MM.1S (cell line): ENCODE measurements around the gene HSPA1A.

ENCODE experiments used
- DNase-seq: peaks from one replicate; pipeline ENCODE4 v3.0.0-alpha.2; 2015
- H2AFZ ChIP-seq: fragments of 300-600 bp; sonication (generic); 2 replicates; pipeline ENCODE4 v1.6.0; 2016; ENCODE audit warnings: antibody characterized with exemption, low read length
- H3F3A ChIP-seq: fragments of 300-600 bp; sonication (generic); 2 replicates; pipeline ENCODE4 v1.6.1; 2016; ENCODE audit warnings: mild to moderate bottlenecking, antibody characterized with exemption, low read length, moderate library complexity, mixed read lengths; ENCODE audit not compliant: insufficient read depth
- H3K27ac ChIP-seq: fragments of 300-600 bp; sonication (generic); 2 replicates; pipeline ENCODE4 v1.5.1; 2016; ENCODE audit warnings: mild to moderate bottlenecking, low read length
- H3K27me3 ChIP-seq: fragments of 300-600 bp; sonication (generic); replicated peaks from 2 replicates; pipeline ENCODE4 v1.6.0; 2016; ENCODE audit warnings: low read length; ENCODE audit not compliant: insufficient read depth
- H3K36me3 ChIP-seq: fragments of 300-600 bp; sonication (generic); replicated peaks from 2 replicates; pipeline ENCODE4 v1.6.1; 2016; ENCODE audit warnings: mild to moderate bottlenecking, low read length, mixed read lengths; ENCODE audit not compliant: insufficient read depth
- H3K4me1 ChIP-seq: fragments of 300-600 bp; sonication (generic); 2 replicates; pipeline ENCODE4 v1.6.1; 2016; ENCODE audit warnings: low read length, mixed read lengths
- H3K4me2 ChIP-seq: fragments of 300-600 bp; sonication (generic); 2 replicates; pipeline ENCODE4 v1.6.0; 2016; ENCODE audit warnings: low read depth, low read length
- H3K4me3 ChIP-seq: fragments of 300-600 bp; sonication (generic); 2 replicates; pipeline ENCODE4 v1.5.1; 2016; ENCODE audit warnings: low read length, mixed read lengths
- H3K79me2 ChIP-seq: fragments of 300-600 bp; sonication (generic); 2 replicates; pipeline ENCODE4 v1.6.1; 2016; ENCODE audit warnings: mixed run types, low read length, mixed read lengths
- H3K9ac ChIP-seq: fragments of 300-600 bp; sonication (generic); 2 replicates; pipeline ENCODE4 v1.6.1; 2016; ENCODE audit warnings: low read length, mixed read lengths
- H3K9me2 ChIP-seq: fragments of 300-600 bp; sonication (generic); replicated peaks from 2 replicates; pipeline ENCODE4 v1.6.1; 2016; ENCODE audit warnings: mild to moderate bottlenecking, low read length, mixed read lengths; ENCODE audit not compliant: insufficient read depth
- H3K9me3 ChIP-seq: fragments of 300-600 bp; sonication (generic); replicated peaks from 2 replicates; pipeline ENCODE4 v1.6.1; 2016; ENCODE audit warnings: mild to moderate bottlenecking, low read length, mixed read lengths; ENCODE audit not compliant: insufficient read depth
- H4K20me1 ChIP-seq: fragments of 300-600 bp; sonication (generic); 2 replicates; pipeline ENCODE4 v1.6.1; 2016; ENCODE audit warnings: mild to moderate bottlenecking, low read length, moderate library complexity, mixed read lengths; ENCODE audit not compliant: insufficient read depth
- EZH2 ChIP-seq: fragments of 300-600 bp; sonication (generic); optimal IDR thresholded peaks from 2 replicates; pipeline ENCODE3; 2017; ENCODE audit warnings: low read depth, mild to moderate bottlenecking, antibody characterized with exemption, low read length, mixed read lengths
- EZH2phosphoT487 ChIP-seq: fragments of 300-600 bp; sonication (generic); IDR thresholded peaks from 2 replicates; pipeline ENCODE4 v1.6.1; 2018; ENCODE audit warnings: antibody characterized with exemption, low read length
- TF ChIP-seq, protein P1 (sequence below): fragments of 300-600 bp; sonication (generic); IDR thresholded peaks from 2 replicates; pipeline ENCODE4 v1.5.1; 2016; ENCODE audit warnings: antibody characterized with exemption, low read length, mixed read lengths

Gene HSPA1A

DNA sequence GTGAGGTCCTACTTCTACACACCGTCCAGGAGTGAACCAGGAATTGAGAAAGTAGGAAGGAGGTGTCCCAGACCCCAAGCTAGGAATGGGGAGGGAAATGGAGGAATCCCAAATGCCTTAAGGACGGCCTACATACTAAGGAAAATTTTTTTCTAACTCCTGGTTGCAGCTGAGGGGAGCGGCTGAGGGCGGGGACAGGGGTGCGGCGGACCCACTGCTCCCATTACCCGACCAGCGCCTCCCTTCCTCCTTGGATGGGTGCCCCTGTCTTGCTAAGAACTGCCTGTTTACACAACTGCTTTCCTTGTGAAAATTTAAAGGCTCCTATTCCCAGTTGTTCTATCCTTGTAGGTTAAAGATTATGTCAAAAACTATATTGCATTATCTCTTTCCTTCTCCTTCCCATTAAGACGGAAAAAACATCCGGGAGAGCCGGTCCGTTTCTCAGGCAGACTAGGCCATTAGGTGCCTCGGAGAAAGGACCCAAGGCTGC, 11.5 kb downstream of the HSPA1A start:
- Histone ChIP-seq H3K9ac (peak overlapping the region; percentile 65), H3K79me2 (peaks cover 35% of the 10 kb centered on the region), H3K27me3 (no peaks in the 10 kb centered on the region), H2AFZ (peak overlapping the region; percentile 62), H3K4me3 (peak overlapping the region; percentile 67), H4K20me1 (no peaks in the 10 kb centered on the region; the same call in 1 of the 2 replicates), H3K27ac (peak overlapping the region; percentile 82), H3F3A (peaks cover 40% of the 10 kb centered on the region), H3K36me3 (no peaks in the 10 kb centered on the region), H3K4me2 (peak overlapping the region; percentile 96), H3K9me2 (no peaks in the 10 kb centered on the region), H3K9me3 (no peaks in the 10 kb centered on the region), H3K4me1 (peaks cover 15% of the 10 kb centered on the region; the same call in 1 of the 2 replicates)
- no peak for DNase-seq
- TF ChIP-seq EZH2phosphoT487: no peak
- TF ChIP-seq, protein P1, sequence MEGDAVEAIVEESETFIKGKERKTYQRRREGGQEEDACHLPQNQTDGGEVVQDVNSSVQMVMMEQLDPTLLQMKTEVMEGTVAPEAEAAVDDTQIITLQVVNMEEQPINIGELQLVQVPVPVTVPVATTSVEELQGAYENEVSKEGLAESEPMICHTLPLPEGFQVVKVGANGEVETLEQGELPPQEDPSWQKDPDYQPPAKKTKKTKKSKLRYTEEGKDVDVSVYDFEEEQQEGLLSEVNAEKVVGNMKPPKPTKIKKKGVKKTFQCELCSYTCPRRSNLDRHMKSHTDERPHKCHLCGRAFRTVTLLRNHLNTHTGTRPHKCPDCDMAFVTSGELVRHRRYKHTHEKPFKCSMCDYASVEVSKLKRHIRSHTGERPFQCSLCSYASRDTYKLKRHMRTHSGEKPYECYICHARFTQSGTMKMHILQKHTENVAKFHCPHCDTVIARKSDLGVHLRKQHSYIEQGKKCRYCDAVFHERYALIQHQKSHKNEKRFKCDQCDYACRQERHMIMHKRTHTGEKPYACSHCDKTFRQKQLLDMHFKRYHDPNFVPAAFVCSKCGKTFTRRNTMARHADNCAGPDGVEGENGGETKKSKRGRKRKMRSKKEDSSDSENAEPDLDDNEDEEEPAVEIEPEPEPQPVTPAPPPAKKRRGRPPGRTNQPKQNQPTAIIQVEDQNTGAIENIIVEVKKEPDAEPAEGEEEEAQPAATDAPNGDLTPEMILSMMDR: no peak
- TF ChIP-seq EZH2: no peak

DNA sequence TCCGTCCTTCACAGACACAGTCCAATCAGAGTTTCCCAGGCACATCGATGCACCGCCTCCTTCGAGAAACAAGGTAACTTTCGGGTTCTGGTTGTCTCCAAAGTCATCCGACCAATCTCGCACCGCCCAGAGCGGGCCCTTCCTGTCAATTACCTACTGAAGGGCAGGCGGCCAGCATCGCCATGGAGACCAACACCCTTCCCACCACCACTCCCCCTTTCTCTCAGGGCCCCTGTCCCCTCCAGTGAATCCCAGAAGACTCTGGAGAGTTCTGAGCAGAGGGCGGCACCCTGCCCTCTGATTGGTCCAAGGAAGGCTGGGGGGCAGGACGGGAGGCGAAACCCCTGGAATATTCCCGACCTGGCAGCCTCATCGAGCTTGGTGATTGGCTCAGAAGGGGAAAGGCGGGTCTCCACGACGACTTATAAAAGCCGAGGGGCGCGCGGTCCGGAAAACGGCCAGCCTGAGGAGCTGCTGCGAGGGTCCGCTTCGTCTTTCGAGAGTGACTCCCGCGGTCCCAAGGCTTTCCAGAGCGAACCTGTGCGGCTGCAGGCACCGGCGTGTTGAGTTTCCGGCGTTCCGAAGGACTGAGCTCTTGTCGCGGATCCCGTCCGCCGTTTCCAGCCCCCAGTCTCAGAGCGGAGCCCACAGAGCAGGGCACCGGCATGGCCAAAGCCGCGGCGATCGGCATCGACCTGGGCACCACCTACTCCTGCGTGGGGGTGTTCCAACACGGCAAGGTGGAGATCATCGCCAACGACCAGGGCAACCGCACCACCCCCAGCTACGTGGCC, 12.1 kb downstream of the HSPA1A start, which contains the start of gene HSPA1B:
TSS of gene HSPA1B (plus strand) at position 453 of the 794 bp plus-strand sequence. CDS start at position 666, 213 bp downstream.
- Histone ChIP-seq H3K4me3 (peak within 1 kb of the TSS; percentile 80), H3K9me3 (no peaks in the 10 kb centered on the region), H3K9me2 (no peaks in the 10 kb centered on the region), H3K27ac (peak within 1 kb of the TSS; percentile 82), H4K20me1 (no peaks in the 10 kb centered on the region; the same call in 1 of the 2 replicates), H3K4me2 (peak within 1 kb of the TSS; percentile 96), H3F3A (peaks cover 40% of the 10 kb centered on the region), H3K79me2 (peaks cover 35% of the 10 kb centered on the region), H3K27me3 (no peaks in the 10 kb centered on the region), H3K4me1 (peaks cover 15% of the 10 kb centered on the region; the same call in 1 of the 2 replicates), H3K36me3 (no peaks in the 10 kb centered on the region), H3K9ac (peak within 1 kb of the TSS; percentile 65), H2AFZ (peak within 1 kb of the TSS; percentile 62)
- DNase-seq: peak; percentile 99
- TF ChIP-seq EZH2phosphoT487: no peak
- no peak for TF ChIP-seq EZH2
- TF ChIP-seq, protein P1: no peak

DNA sequence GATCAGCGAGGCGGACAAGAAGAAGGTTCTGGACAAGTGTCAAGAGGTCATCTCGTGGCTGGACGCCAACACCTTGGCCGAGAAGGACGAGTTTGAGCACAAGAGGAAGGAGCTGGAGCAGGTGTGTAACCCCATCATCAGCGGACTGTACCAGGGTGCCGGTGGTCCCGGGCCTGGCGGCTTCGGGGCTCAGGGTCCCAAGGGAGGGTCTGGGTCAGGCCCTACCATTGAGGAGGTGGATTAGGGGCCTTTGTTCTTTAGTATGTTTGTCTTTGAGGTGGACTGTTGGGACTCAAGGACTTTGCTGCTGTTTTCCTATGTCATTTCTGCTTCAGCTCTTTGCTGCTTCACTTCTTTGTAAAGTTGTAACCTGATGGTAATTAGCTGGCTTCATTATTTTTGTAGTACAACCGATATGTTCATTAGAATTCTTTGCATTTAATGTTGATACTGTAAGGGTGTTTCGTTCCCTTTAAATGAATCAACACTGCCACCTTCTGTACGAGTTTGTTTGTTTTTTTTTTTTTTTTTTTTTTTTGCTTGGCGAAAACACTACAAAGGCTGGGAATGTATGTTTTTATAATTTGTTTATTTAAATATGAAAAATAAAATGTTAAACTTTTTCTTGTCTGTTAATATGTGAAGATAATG, 14.4 kb downstream of the HSPA1A start:
- H3K9me3 ChIP-seq: no peaks in the 10 kb centered on the region
- H2AFZ ChIP-seq: no peak overlapping the region
- H4K20me1 ChIP-seq: no peaks in the 10 kb centered on the region; the same call in 1 of the 2 replicates
- no peaks in the 10 kb centered on the region for H3K9me2 ChIP-seq
- H3K4me2 ChIP-seq: peak overlapping the region; percentile 81
- peak overlapping the region; percentile 61 for H3K4me3 ChIP-seq
- peak overlapping the region; percentile 29; the same call in 1 of the 2 replicates for H3K9ac ChIP-seq
- TF ChIP-seq, protein P1: peak; percentile 27; the same call in 1 of the 2 replicates
- no peak for TF ChIP-seq EZH2phosphoT487
- TF ChIP-seq EZH2: no peak
- peak overlapping the region; percentile 57; the same call in 1 of the 2 replicates for H3K27ac ChIP-seq
- H3K27me3 ChIP-seq: no peaks in the 10 kb centered on the region
- peaks cover 59% of the 10 kb centered on the region for H3F3A ChIP-seq
- peak; percentile 63 for DNase-seq
- no peaks in the 10 kb centered on the region for H3K36me3 ChIP-seq
- H3K4me1 ChIP-seq: peaks cover 13% of the 10 kb centered on the region; the same call in 1 of the 2 replicates
- peaks cover 37% of the 10 kb centered on the region for H3K79me2 ChIP-seq
